ENCODE data around the gene EEF2.

EEF2 gene

DNA sequence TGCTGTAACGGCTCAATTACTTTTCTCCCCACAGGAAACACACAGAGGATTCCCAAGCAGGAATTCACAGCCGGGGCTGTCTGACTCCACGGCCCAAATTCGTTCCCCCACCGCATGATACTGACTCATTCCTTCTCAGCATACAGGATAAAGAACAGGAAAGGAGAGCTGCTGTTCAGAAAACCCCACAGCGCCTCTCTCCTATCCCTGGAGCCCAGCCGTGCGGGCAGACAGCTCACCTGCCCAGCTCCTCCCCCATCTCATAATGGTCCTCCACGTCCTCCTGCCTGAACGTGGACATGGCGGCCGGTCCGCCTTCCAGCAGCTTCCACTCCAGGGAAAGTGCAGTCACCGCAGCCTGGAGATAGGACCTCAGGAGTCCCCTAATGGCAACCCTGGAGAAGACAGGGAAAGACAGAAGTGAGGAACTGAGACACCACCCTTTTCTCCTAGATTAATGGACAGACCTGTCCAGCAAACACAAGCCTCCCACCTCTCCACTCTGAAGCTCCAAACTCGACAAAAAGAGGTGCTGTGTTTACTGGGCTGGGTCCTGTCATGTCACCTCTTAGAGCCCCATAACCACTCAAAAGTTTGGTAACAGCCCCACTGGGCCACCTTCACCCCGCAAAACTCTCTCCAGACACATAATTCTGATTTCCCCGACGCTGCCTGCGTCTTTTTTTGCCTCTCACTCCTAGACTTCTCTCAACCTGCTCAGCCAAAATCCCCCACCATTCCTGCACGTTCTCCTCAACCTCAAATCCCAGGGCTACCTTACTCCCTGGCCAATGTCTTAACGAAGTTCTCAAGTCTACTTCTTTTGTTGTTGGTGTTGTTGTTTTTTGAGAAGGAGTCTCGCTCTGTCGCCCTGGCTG, 15.6 kb downstream of the EEF2 start:
- TF ChIP-seq, protein P1, sequence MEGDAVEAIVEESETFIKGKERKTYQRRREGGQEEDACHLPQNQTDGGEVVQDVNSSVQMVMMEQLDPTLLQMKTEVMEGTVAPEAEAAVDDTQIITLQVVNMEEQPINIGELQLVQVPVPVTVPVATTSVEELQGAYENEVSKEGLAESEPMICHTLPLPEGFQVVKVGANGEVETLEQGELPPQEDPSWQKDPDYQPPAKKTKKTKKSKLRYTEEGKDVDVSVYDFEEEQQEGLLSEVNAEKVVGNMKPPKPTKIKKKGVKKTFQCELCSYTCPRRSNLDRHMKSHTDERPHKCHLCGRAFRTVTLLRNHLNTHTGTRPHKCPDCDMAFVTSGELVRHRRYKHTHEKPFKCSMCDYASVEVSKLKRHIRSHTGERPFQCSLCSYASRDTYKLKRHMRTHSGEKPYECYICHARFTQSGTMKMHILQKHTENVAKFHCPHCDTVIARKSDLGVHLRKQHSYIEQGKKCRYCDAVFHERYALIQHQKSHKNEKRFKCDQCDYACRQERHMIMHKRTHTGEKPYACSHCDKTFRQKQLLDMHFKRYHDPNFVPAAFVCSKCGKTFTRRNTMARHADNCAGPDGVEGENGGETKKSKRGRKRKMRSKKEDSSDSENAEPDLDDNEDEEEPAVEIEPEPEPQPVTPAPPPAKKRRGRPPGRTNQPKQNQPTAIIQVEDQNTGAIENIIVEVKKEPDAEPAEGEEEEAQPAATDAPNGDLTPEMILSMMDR (conservative IDR thresholded peaks at IDR 0.05) = no peak
- no peak for TF ChIP-seq ZFX (IDR thresholded peaks at IDR 0.05)
- H3K27ac ChIP-seq = peak overlapping the region; percentile 82

DNA sequence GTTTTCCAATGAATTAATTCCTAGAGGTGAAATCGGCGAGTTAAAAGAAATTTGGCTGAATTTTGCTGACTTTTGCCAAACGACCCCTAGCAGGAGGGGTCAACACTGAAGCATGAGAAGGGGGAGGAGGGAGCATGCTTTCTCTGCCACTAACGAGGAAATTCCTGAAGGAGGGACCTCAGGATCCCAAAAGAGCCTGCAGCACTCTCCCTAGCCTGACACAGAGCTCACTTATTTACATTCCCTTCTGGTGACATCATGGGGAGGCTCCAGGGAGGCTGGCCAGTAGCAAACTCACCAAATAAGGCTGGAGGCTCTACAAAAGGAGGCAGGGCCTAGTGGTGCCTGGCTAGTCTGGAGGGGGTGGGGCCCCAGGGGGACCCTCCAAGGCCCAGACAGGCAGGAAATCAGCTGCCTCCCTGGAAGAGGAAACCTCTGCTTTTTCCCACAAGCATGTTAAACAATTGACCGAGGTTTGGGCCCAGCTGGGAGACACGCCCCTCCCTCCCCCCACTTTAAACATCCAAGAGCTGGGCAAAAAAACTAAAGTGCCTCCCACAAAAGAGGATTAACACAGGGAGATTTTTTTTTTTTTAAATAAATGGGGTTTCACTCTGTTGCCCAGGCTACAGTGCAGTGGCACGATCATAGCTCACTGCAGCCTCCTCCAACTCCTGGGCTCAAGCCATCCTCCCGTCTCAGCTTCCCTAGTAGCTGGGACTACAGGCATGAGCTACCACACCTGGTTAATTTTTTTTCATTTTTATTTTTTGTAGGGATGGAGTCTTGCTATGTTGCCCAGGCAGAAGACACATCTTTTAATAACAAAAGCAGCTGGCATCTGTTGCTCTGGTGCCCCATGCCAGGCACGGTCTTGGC, 16.5 kb downstream of the EEF2 start:
- H3K27ac ChIP-seq = peak overlapping the region; percentile 82

DNA sequence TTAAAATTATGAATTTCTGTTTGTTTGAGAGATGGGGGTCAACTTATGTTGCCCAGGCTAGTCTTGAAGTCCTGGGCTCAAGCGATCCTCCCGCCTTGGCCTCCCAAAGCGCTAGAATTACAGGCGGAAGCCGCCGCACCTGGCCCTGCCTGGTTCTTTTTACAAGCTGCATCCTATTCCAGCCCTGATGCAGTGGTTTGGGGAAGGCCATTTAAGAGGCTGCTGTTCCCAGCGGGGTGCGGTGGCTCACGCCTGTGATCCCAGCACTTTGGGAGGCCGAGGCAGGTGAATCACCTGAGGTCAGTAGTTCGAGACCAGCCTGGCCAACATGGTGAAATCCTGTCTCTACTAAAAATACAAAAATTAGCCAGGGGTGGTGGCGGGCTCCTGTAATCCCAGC, 17.3 kb downstream of the EEF2 start:
- H3K27ac ChIP-seq = peak overlapping the region; percentile 82; the same call in 1 of the 2 replicates

More for the DNA sequence above, 16.5 kb downstream of the EEF2 start:
- TF ChIP-seq ZFX (IDR thresholded peaks at IDR 0.05) = no peak
- TF ChIP-seq, protein P1 (conservative IDR thresholded peaks at IDR 0.05) = no peak

DNA sequence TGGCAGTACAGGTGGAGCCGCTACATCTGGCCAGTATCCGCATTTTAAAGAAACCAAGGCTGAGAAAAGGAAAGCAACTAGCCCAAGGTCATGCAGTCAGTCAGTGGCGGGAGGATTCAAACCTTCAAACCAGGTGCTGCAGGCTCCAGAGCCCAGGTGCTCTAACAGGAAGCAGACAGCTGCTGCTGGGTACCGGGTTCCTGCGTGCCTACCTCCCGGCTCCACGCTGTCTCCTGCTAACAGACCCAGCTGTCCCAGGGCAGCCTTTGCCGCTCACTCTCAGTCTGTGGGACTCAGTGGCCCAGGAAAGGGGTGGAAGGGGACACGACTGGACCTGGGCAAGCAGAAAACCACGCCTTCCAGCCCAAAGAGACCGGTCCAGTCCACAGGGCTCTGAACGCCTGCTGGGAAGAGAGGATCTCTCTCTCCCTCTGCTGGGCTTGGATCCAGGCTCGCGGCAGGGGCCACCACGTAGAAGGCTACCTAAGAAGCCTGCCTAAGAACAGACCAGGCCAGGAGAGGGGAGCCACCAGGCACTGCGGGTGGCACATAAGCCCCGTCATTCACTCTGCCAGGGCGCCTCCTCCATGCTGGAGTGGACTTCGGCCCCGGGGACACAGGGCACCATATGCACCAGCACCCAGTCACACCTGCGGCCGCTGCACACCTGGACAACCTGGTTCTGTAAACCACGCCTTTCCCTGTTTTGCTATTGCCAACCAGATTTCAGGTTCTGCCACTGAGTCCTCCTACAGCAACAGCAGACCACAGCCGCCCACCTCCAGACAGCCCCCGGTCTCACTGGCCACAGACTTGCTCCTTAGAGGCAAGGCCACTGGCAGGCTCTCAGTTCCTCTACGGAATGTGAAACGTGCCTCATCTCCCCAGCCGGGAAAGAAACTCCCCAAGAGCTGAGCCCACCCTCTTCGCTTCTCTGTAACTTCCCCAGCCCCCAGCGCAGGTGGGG, 18.9 kb downstream of the EEF2 start:
- no peak overlapping the region; the same call in 1 of the 2 replicates for H3K27ac ChIP-seq
- TF ChIP-seq, protein P1 (conservative IDR thresholded peaks at IDR 0.05) = no peak
- TF ChIP-seq ZFX (IDR thresholded peaks at IDR 0.05) = no peak

DNA sequence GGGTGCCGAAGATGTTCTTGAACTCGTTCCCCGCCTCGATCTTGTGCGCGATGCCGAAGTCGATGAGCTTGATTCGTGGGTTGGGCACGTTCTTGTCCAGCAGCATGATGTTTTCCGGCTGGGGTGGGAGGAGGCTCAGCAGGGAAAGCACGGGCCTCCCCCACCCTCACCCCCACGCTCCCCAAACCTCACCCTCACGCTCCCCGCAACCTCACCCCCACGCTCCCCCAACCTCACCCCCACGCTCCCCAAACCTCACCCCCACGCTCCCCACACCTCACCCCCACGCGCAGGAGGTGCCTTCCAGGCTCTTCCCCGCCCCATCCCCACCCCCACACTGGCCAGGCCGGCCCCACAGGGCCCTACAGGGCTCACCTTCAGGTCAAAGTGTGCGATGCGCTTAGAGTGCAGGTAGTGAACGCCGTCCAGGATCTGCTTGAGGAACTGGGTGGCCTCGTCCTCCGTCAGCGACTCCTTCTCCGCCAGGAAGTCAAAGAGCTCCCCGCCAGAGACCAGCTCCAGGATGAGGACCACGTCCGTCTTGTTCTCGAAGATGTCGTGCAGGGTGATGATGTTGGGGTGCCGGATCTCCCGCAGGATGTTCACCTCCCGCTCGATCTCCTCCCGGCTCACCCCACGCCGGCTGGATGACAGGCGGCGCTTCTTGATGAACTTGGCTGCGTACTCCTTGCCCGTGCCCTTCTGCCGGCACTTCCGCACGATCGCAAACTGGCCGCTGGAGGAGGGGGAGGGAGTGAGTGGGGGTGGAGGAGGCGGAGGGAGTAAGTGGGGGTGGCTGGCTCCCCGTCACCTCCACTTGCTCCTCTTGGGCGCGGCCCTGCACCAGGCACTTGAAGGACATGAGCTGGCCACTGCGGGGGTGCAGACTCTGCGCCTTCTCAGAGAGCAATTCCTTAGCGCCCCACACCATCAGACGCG, 20.7 kb downstream of the EEF2 start:
- TF ChIP-seq, protein P1 (conservative IDR thresholded peaks at IDR 0.05) = no peak
- no peak overlapping the region for H3K27ac ChIP-seq

DNA sequence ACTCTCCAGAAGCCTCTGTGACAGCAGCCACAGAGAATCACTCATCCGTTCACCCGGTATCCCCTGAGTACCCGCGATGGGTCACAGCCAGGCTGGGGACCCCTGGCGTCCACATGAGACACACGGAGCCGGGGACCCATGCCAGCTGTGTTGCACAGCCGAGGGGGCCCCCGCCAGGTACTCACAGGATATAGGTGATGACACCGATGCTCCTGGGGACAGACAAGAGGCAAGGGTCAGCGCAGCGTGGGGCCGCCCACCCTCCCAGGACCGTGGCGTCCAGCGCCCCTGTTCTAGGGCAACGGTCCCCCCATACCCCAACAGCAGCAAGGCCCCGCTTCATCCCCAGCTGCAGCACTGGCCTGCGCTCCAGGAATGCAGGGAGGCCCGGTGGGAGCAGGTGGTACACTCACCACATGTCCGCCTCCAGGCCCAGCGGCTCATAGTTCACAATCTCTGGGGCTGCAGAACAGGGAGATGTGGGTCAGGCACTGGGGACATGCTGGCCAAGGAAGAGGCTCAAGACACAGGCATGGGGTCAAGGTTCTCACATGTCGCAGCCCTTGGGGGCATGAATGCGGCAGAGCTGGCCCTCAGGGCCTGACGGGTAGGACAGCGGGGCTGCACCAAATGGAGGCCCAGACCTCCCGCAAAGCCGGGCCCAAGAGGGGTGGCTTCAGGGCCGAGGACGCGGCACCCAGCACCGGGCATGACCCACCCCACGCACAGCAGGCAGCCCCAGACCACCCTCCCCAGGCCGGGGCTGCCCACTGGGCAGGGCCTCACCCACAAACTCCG, 21.6 kb downstream of the EEF2 start:
- TF ChIP-seq ZFX (IDR thresholded peaks at IDR 0.05) = no peak
- TF ChIP-seq, protein P1 (conservative IDR thresholded peaks at IDR 0.05) = no peak
- H3K27ac ChIP-seq = no peak overlapping the region
